Ishikawa (cell line): ENCODE results near the gene POLR2E.

Experiments used
- CEBPB ChIP-seq: IDR thresholded peaks from 2 replicates; pipeline ENCODE4 v1.6.1; 2012
- CREB1 ChIP-seq: IDR thresholded peaks from 2 replicates; pipeline ENCODE4 v1.6.1; 2012; ENCODE audit warnings: low read depth
- EGR1 ChIP-seq: IDR thresholded peaks from 2 replicates; pipeline ENCODE4 v1.6.1; 2012
- EP300 ChIP-seq: IDR thresholded peaks from 2 replicates; pipeline ENCODE4 v1.6.1; 2012; ENCODE audit warnings: borderline replicate concordance
- FOXM1 ChIP-seq: IDR thresholded peaks from 2 replicates; pipeline ENCODE4 v1.6.1; 2012; ENCODE audit warnings: low read depth, borderline replicate concordance
- MAX ChIP-seq: IDR thresholded peaks from 2 replicates; pipeline ENCODE4 v1.6.1; 2012
- NFIC ChIP-seq: IDR thresholded peaks from 2 replicates; pipeline ENCODE4 v1.6.1; 2012
- RAD21 ChIP-seq: IDR thresholded peaks from 2 replicates; pipeline ENCODE4 v1.6.1; 2012; ENCODE audit warnings: low read depth
- REST ChIP-seq: IDR thresholded peaks from 2 replicates; pipeline ENCODE4 v1.6.1; 2012; ENCODE audit warnings: low read depth, mild to moderate bottlenecking
- TAF1 ChIP-seq: IDR thresholded peaks from 2 replicates; pipeline ENCODE4 v1.6.1; 2012; ENCODE audit warnings: low read depth, mild to moderate bottlenecking
- TCF12 ChIP-seq: IDR thresholded peaks from 2 replicates; pipeline ENCODE4 v1.6.1; 2012; ENCODE audit warnings: low read depth
- TEAD4 ChIP-seq: IDR thresholded peaks from 2 replicates; pipeline ENCODE4 v1.6.1; 2012
- USF1 ChIP-seq: IDR thresholded peaks from 2 replicates; pipeline ENCODE4 v1.6.1; 2012
- YY1 ChIP-seq: IDR thresholded peaks from 2 replicates; pipeline ENCODE4 v1.6.1; 2012; ENCODE audit warnings: low read depth
- ZBTB7A ChIP-seq: IDR thresholded peaks from 2 replicates; pipeline ENCODE4 v1.6.1; 2012; ENCODE audit warnings: low read depth

Gene POLR2E

DNA sequence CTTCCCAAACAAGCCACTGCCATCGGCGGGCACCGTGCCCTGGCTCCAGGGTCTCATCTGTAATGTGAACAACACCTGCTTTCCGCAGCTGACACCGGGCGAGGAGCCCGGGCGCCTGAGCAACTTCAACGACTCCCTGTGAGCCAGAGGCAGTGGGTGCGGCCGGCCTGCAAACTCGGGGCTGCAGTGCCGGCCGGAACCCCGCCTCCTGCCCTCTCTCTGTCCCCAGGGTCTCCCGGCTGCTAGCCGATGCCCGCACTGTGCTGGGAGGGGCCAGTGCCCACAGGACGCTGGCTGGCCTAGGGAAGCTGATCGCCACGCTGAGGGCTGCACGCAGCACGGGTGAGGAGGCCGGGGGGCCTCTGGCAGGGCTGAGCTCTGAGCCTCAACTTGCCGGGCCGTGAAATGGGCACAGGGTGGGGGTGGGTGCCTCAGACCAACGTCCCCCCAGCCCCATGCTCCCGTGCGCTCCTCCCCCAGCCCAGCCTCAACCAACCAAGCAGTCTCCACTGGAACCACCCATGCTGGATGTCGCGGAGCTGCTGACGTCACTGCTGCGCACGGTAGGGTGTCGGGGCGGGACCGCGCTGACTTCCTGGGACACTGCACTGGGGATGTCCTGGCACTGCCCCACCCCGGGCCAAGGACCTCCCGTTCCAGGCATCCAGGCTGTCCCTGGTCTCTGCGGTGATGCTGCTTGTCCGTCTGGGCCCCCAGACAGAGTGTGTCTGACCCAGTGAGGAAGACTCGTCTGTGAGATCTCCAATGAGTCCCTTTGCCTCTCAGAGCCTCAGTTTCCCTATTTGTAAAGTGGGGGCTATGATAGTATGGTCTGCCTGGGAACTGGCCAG is 53.1 kb downstream of the POLR2E start:
- TF ChIP-seq EGR1 (no peak), FOXM1 (no peak), EP300 (no peak), ZBTB7A (no peak), MAX (peak; percentile 27; the same call in 1 of the 2 replicates), YY1 (no peak), TEAD4 (no peak), CREB1 (peak; percentile 73)

DNA sequence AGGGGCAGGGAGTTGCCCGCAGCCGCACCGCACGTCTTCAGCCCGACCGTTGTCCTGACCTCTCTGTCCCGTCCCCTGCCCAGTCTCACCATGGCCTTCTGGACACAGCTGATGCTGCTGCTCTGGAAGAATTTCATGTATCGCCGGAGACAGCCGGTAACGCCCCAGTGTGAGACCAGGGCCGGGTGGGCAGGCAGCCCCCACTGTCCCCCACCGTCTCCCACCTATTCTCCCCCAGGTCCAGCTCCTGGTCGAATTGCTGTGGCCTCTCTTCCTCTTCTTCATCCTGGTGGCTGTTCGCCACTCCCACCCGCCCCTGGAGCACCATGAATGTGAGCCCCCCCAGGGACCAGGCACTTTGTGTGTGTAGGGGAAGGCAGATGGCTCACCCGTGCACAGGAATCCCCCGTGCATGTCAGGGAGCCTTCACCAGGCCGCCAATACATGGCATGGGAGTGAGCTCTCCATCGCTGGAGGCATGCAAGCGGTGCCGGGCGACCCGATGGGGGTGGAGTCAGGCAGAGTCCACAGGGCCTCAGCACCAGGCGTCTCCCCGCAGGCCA is 53.8 kb downstream of the POLR2E start:
- TF ChIP-seq MAX (0 out of 2 replicates have a peak, but pooled peaks have one; percentile 9), TCF12 (no peak)

- no peak for TF ChIP-seq EP300
- peak; percentile 65; the same call in 1 of the 2 replicates for TF ChIP-seq ZBTB7A
- 0 out of 2 replicates have a peak, but pooled peaks have one; percentile 4 for TF ChIP-seq TAF1
- peak; percentile 30; the same call in 1 of the 2 replicates for TF ChIP-seq MAX
- no peak for TF ChIP-seq NFIC
Observed at GRCh38 chr19:1040476-1041271, 54.5 kb downstream of the POLR2E start.

DNA sequence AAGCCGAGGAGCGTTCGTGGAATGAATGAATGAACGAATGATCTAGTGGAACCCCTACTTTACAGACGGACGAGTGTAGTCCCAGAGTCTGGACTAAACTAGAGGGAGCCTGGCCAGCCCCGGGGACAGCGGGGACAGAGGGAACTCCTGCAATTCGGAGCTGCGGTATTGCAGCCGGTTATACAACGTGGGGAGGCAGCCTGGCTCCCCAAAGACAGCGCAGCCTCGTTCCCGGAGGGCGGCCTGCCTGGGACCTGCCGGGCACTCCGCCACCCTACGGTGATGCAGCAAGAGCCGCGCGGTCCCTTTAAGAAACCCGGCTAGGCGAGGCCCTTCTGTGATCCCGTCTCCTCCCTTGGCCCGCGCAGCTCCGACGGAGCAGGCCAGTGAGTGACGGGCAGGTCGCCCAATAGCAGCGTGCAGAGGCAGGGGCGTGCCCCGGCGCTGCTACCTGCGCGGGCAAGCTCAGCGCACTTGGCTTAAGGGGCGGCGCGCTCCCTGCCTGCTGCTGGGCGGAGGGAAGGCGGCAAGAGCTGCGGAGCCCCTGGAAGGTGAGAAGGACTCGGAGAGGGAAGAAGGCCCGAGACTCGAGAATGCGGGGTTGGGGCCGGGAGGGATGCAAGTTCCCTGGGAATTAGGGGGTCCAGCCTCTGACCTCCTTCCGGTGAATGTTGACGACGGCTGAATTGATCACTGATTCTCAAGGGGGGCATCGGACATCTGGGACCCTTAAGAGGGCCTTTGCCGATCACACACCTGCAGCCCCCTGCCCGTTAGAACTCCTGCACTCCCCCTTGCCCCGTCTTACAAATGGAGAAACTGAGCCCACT is 55.3 kb downstream of the POLR2E start, which contains the start of gene ABCA7:
Gene ABCA7 (plus strand): TSS at position 462 of the 830 bp plus-strand sequence. CDS start 1,255 bp downstream, outside the sequence.
- TF ChIP-seq NFIC (no peak), REST (no peak), MAX (peak; percentile 82), ZBTB7A (no peak; the same call in 1 of the 2 replicates), YY1 (0 out of 2 replicates have a peak, but pooled peaks have one; percentile 7), USF1 (no peak; the same call in 1 of the 2 replicates), EP300 (no peak), EGR1 (no peak), TCF12 (peak; percentile 51), TEAD4 (no peak), CREB1 (peak; percentile 36; the same call in 1 of the 2 replicates), TAF1 (peak; percentile 42), RAD21 (no peak), CEBPB (no peak), FOXM1 (no peak)

- TF ChIP-seq NFIC (no peak), CREB1 (no peak)
Observed at GRCh38 chr19:1038978-1039645, 56.1 kb downstream of the POLR2E start.

- no peak for TF ChIP-seq YY1
- TF ChIP-seq MAX, result no peak
- TF ChIP-seq CEBPB, result no peak
- no peak for TF ChIP-seq TEAD4
- TF ChIP-seq TCF12, result no peak
- TF ChIP-seq TAF1, result no peak
- no peak for TF ChIP-seq EGR1
- no peak for TF ChIP-seq ZBTB7A
- TF ChIP-seq RAD21, result no peak
- no peak for TF ChIP-seq REST
- TF ChIP-seq CREB1, result no peak
Observed at GRCh38 chr19:1037621-1038064, 57.5 kb downstream of the POLR2E start.
